ENCODE results near the gene LGR4.
"Not testable (repeated sequence)": the region's sequence is repeated elsewhere in the genome, so short reads cannot be mapped to it uniquely, and the experiment has no call there.

The LGR4 gene

GRCh38 chr11:27472398-27473016, at the start of gene LGR4:
Gene LGR4 (minus strand): TSS chr11:27472790. CDS start chr11:27472302, 488 bp downstream.
- DNase-seq (ENCODE audit: low read depth): peak; percentile 69

GRCh38 chr11:27520226-27520625, 47.6 kb upstream of the LGR4 start:
- DNase-seq (ENCODE audit: low read depth): no peak

- DNase-seq (ENCODE audit: low read depth): no peak
Measured at GRCh38 chr11:27518518-27518917, 45.9 kb upstream of the LGR4 start.

GRCh38 chr11:27517490-27517889, 44.9 kb upstream of the LGR4 start:
- not testable (repeated sequence) for DNase-seq (ENCODE audit: low read depth)

GRCh38 chr11:27514558-27514957, 42.0 kb upstream of the LGR4 start:
- no peak for DNase-seq (ENCODE audit: low read depth)

GRCh38 chr11:27514076-27514475, 41.5 kb upstream of the LGR4 start:
- no peak for DNase-seq (ENCODE audit: low read depth)

- DNase-seq (ENCODE audit: low read depth): no peak
Measured at GRCh38 chr11:27513389-27513788, 40.8 kb upstream of the LGR4 start.

GRCh38 chr11:27512238-27512637, 39.6 kb upstream of the LGR4 start:
- no peak for DNase-seq (ENCODE audit: low read depth)

- DNase-seq (ENCODE audit: low read depth): peak; percentile 39
Measured at GRCh38 chr11:27509908-27510307, 37.3 kb upstream of the LGR4 start.

GRCh38 chr11:27507557-27508322, 35.1 kb upstream of the LGR4 start:
- no peak for DNase-seq (ENCODE audit: low read depth)

- DNase-seq (ENCODE audit: low read depth): peak; percentile 90
Measured at GRCh38 chr11:27506200-27507182, 33.9 kb upstream of the LGR4 start, which contains the start of gene LIN7C. Gene LIN7C (minus strand): TSS chr11:27506769. CDS start chr11:27506752, 17 bp downstream.

GRCh38 chr11:27505781-27506180, 33.2 kb upstream of the LGR4 start:
- no peak for DNase-seq (ENCODE audit: low read depth)

- no peak for DNase-seq (ENCODE audit: low read depth)
Measured at GRCh38 chr11:27504205-27504604, 31.6 kb upstream of the LGR4 start.

- DNase-seq (ENCODE audit: low read depth): no peak
Measured at GRCh38 chr11:27501100-27501499, 28.5 kb upstream of the LGR4 start.

GRCh38 chr11:27497911-27498310, 25.3 kb upstream of the LGR4 start:
- no peak for DNase-seq (ENCODE audit: low read depth)

- no peak for DNase-seq (ENCODE audit: low read depth)
Measured at GRCh38 chr11:27497284-27497866, 24.8 kb upstream of the LGR4 start.

- no peak for DNase-seq (ENCODE audit: low read depth)
Measured at GRCh38 chr11:27496461-27496860, 23.9 kb upstream of the LGR4 start.

- no peak for DNase-seq (ENCODE audit: low read depth)
Measured at GRCh38 chr11:27495710-27496300, 23.2 kb upstream of the LGR4 start.

- DNase-seq (ENCODE audit: low read depth): no peak
Measured at GRCh38 chr11:27489092-27489491, 16.5 kb upstream of the LGR4 start.

GRCh38 chr11:27487706-27488105, 15.1 kb upstream of the LGR4 start:
- DNase-seq (ENCODE audit: low read depth): no peak

GRCh38 chr11:27485930-27486773, 13.6 kb upstream of the LGR4 start:
- no peak for DNase-seq (ENCODE audit: low read depth)

All from CMK (cell line).